A673 (cell line): ENCODE data around the gene PSG2.
"Not testable (repeated sequence)": the region's sequence is repeated elsewhere in the genome, so short reads cannot be mapped to it uniquely, and the experiment has no call there.

Experiments
- CTCF ChIP-seq: fragments of 300-800, 200-600 bp; sonication (generic); conservative IDR thresholded peaks from 2 replicates; pipeline ENCODE4 v1.5.1; 2017; ENCODE audit warnings: low read depth, mild to moderate bottlenecking, antibody characterized with exemption, low read length, moderate library complexity, mixed read lengths
- EZH2 ChIP-seq: fragments of 200-600 bp; sonication (generic); IDR thresholded peaks from 2 replicates; pipeline ENCODE4 v1.6.1; 2017; ENCODE audit warnings: borderline replicate concordance, low read depth, mild to moderate bottlenecking, mixed read lengths, antibody characterized with exemption, low read length; ENCODE audit not compliant: poor library complexity, severe bottlenecking

GRCh38 chr19:43085796-43086530 is 3.5 kb upstream of the PSG2 start:
- TF ChIP-seq CTCF, EZH2: not testable (repeated sequence)
